ENCODE measurements around the gene GPR151. TPM values are rescaled to one million over a fixed set of nuclear protein-coding genes. Genes with fewer than 3 reads are reported as not detected.
A peak's percentile ranks its signal among the peaks of the same experiment; 100 is the strongest.

Gene GPR151
- polyA plus RNA-seq, 3 donors, result not detected

- no peaks in the 10 kb centered on the region for H3K36me3 ChIP-seq (replicated peaks in 1 of 2; ENCODE audit: control insufficient read depth in 1 of 2, insufficient read depth in 2 of 2, low read length in 2 of 2)
- Mint-ChIP-seq H3K27ac (no peak overlapping the region), H3K4me3 (no peak overlapping the region), H3K4me1 (peaks cover 2% of the 10 kb centered on the region), H3K27me3 (ENCODE audit: low read depth in 3 of 3) (peaks cover 1 to 5% (median 2%) of the 10 kb centered on the region in 3 donors), H3K9me3 (peaks cover 0 to 2% (median 0%) of the 10 kb centered on the region in 7 donors), H3K36me3 (no peaks in the 10 kb centered on the region)
- no peak overlapping the region for H3K27ac ChIP-seq (ENCODE audit: low read depth in 1 of 2, low read length in 2 of 2)
- intact Hi-C loops (cut with micrococcal nuclease), result loop anchor here in 1 of 2 donors (5.0 kb wide), 1 partner anchor 433 kb away; no protein-coding TSS in a partner anchor
- no peak for DNase-seq
- H3K79me2 ChIP-seq (ENCODE audit: insufficient read depth, low read length), result no peaks in the 10 kb centered on the region
- WGBS (ENCODE audit: insufficient coverage), result no CpG with 5 or more reads among the region's 1 CpG
- no peak overlapping the region for H3K4me3 ChIP-seq (replicated peaks in 1 of 3; ENCODE audit: low read depth in 2 of 3, low read length in 3 of 3)
- H3K9ac ChIP-seq (ENCODE audit: insufficient read depth, low read length, poor library complexity, severe bottlenecking), result no peak overlapping the region
- H3K27me3 ChIP-seq (ENCODE audit: control insufficient read depth in 2 of 2, insufficient read depth in 2 of 2, low read length in 2 of 2), result no peaks in the 10 kb centered on the region
- no peaks in the 10 kb centered on the region for H3K4me1 ChIP-seq (ENCODE audit: control insufficient read depth in 1 of 2, insufficient read depth in 2 of 2, low read length in 2 of 2)
- H4K20me1 ChIP-seq (ENCODE audit: insufficient read depth, low read length), result no peaks in the 10 kb centered on the region
- no peak overlapping the region for H2AFZ ChIP-seq (ENCODE audit: insufficient read depth, low read depth, low read length, poor library complexity, severe bottlenecking)
- TF ChIP-seq CTCF (IDR thresholded peaks at IDR 0.05), result no peak
- H3K9me3 ChIP-seq (replicated peaks in 1 of 2; ENCODE audit: control insufficient read depth in 1 of 2, insufficient read depth in 1 of 2, low read length in 2 of 2), result no peaks in the 10 kb centered on the region
- H3K4me2 ChIP-seq (replicated peaks; ENCODE audit: extremely low read depth, low read length, poor library complexity, severe bottlenecking), result no peak overlapping the region
Observed at GRCh38 chr5:146533882-146534281, 17.9 kb upstream of the GPR151 start.

DNA sequence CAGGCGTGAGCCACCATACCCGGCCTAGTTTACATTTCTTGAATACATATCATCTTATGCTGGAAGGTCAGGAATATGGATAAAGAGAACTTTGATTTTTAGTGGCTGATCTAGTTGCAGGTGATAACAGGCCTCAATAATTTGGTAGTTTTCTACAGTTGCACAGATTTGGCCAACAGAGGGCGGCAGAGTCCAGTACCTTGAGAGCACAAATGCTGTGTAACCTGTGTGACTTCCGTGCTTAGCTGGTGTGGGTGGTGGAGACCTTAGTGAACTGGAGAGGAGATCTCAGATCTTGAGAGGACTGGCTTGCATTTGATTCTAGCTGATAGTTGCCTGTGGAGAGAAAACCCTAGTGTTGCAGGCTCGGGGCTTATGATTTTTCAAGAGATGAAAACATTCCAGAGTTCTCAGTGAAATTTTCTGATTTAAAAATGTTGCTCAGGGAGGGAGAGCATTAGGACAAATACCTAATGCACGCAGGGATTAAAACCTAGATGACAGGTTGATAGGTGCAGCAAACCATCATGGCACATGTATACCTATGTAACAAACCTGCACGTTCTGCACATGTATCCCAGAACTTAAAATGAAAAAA is 17.4 kb upstream of the GPR151 start:
- no peak overlapping the region for H2AFZ ChIP-seq (ENCODE audit: insufficient read depth, low read depth, low read length, poor library complexity, severe bottlenecking)
- Mint-ChIP-seq H3K4me1 (peaks cover 2% of the 10 kb centered on the region), H3K9me3 (peaks cover 0 to 2% (median 0%) of the 10 kb centered on the region in 7 donors), H3K27me3 (ENCODE audit: low read depth in 3 of 3) (peaks cover 1 to 5% (median 2%) of the 10 kb centered on the region in 3 donors), H3K27ac (no peak overlapping the region), H3K4me3 (no peak overlapping the region), H3K36me3 (no peaks in the 10 kb centered on the region)
- H3K9me3 ChIP-seq (replicated peaks in 1 of 2; ENCODE audit: control insufficient read depth in 1 of 2, insufficient read depth in 1 of 2, low read length in 2 of 2), result no peaks in the 10 kb centered on the region
- no peaks in the 10 kb centered on the region for H3K79me2 ChIP-seq (ENCODE audit: insufficient read depth, low read length)
- H3K4me3 ChIP-seq (replicated peaks in 1 of 3; ENCODE audit: low read depth in 2 of 3, low read length in 3 of 3), result no peak overlapping the region
- no peaks in the 10 kb centered on the region for H3K4me1 ChIP-seq (ENCODE audit: control insufficient read depth in 1 of 2, insufficient read depth in 2 of 2, low read length in 2 of 2)
- intact Hi-C loops (cut with micrococcal nuclease), result loop anchor here in 1 of 2 donors (5.0 kb wide), 1 partner anchor 434 kb away; no protein-coding TSS in a partner anchor
- no peaks in the 10 kb centered on the region for H3K36me3 ChIP-seq (replicated peaks in 1 of 2; ENCODE audit: control insufficient read depth in 1 of 2, insufficient read depth in 2 of 2, low read length in 2 of 2)
- H3K4me2 ChIP-seq (replicated peaks; ENCODE audit: extremely low read depth, low read length, poor library complexity, severe bottlenecking), result no peak overlapping the region
- H4K20me1 ChIP-seq (ENCODE audit: insufficient read depth, low read length), result no peaks in the 10 kb centered on the region
- no peaks in the 10 kb centered on the region for H3K27me3 ChIP-seq (ENCODE audit: control insufficient read depth in 2 of 2, insufficient read depth in 2 of 2, low read length in 2 of 2)
- H3K9ac ChIP-seq (ENCODE audit: insufficient read depth, low read length, poor library complexity, severe bottlenecking), result no peak overlapping the region
- peak; percentile 15 to 42 (median 32) for DNase-seq
- WGBS (ENCODE audit: insufficient coverage), result 0% methylated on average over 2 of the region's 7 CpGs
- TF ChIP-seq CTCF (IDR thresholded peaks at IDR 0.05), result peak; percentile 70
- H3K27ac ChIP-seq (ENCODE audit: low read depth in 1 of 2, low read length in 2 of 2), result no peak overlapping the region

Data from CD14-positive monocyte (primary cell).